ENCODE results near the gene RAD51B.

DNA sequence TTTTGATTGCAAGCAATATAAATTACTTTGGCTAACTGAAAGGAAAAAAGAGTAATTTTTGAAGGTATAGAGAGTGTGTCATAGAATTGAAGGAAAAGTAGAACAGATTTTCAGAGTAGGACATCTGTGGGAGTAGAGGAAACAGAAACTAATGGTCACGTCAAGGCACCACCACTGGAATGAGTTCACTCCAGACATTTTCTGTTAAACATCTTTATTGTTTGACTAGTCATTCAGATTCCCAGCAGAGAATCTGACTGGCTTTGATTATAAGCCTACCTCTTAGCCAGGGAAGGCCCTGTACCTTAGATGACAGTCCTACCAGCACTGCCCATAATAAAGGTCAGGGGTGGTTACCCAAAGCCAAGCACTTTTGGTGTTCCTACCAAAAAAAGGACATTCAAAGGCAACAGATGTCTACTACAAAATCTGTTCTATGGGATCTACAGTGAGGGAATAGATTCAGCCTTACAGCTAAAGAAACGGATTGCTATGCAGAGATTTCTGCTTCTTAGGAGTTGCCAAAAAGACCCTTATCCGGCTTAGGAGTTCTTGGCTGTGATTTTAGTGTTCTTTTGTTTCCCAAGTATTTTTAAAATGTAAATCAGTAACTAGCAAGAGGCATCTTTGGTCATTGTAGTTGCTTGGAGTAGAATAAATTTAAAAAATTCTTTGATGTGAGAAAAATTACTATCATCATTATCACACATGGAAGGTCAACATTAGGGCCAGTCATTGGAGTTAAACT, 410.8 kb downstream of the RAD51B start:
- TF ChIP-seq, protein P1, sequence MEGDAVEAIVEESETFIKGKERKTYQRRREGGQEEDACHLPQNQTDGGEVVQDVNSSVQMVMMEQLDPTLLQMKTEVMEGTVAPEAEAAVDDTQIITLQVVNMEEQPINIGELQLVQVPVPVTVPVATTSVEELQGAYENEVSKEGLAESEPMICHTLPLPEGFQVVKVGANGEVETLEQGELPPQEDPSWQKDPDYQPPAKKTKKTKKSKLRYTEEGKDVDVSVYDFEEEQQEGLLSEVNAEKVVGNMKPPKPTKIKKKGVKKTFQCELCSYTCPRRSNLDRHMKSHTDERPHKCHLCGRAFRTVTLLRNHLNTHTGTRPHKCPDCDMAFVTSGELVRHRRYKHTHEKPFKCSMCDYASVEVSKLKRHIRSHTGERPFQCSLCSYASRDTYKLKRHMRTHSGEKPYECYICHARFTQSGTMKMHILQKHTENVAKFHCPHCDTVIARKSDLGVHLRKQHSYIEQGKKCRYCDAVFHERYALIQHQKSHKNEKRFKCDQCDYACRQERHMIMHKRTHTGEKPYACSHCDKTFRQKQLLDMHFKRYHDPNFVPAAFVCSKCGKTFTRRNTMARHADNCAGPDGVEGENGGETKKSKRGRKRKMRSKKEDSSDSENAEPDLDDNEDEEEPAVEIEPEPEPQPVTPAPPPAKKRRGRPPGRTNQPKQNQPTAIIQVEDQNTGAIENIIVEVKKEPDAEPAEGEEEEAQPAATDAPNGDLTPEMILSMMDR (IDR thresholded peaks at IDR 0.05), result no peak
- TF ChIP-seq POLR2A (IDR thresholded peaks at IDR 0.05), result no peak
- TF ChIP-seq POLR2AphosphoS5 (IDR thresholded peaks at IDR 0.05), result no peak
